Hepatocyte (in vitro differentiated cells): ENCODE results near the gene FITM1. TPM values are rescaled to one million over a fixed set of nuclear protein-coding genes. Genes with fewer than 3 reads are reported as not detected.

Source experiments
- DNase-seq: peaks from one replicate; pipeline ENCODE4 v3.0.0-alpha.2; 2016; ENCODE audit warnings: low spot score
- H2AFZ ChIP-seq: fragments of 200-600 bp; sonication (generic); 2 replicates; pipeline ENCODE4 v1.6.0; 2016; ENCODE audit warnings: antibody characterized with exemption, mild to moderate bottlenecking
- H3K27ac ChIP-seq: fragments of 200-600 bp; sonication (generic); 2 replicates; pipeline ENCODE4 v1.5.1; 2016; ENCODE audit warnings: mild to moderate bottlenecking
- H3K27me3 ChIP-seq: fragments of 200-600 bp; sonication (generic); 2 replicates; pipeline ENCODE4 v1.6.1; 2016
- H3K36me3 ChIP-seq: fragments of 200-600 bp; sonication (generic); replicated peaks from 2 replicates; pipeline ENCODE4 v1.5.1; 2016; ENCODE audit warnings: low read depth; ENCODE audit not compliant: insufficient read depth
- H3K4me1 ChIP-seq: fragments of 200-600 bp; sonication (generic); 2 replicates; pipeline ENCODE4 v1.5.1; 2016; ENCODE audit warnings: mild to moderate bottlenecking, moderate library complexity; ENCODE audit not compliant: insufficient read depth
- H3K4me2 ChIP-seq: fragments of 200-600 bp; sonication (generic); 2 replicates; pipeline ENCODE4 v1.6.0; 2016
- H3K4me3 ChIP-seq: fragments of 200-600 bp; sonication (generic); 2 replicates; pipeline ENCODE4 v1.5.1; 2016; ENCODE audit warnings: mild to moderate bottlenecking
- H3K79me2 ChIP-seq: fragments of 200-600 bp; sonication (generic); 2 replicates; pipeline ENCODE4 v1.6.0; 2017; ENCODE audit warnings: mild to moderate bottlenecking
- H3K9me2 ChIP-seq: fragments of 200-600 bp; sonication (generic); replicated peaks from 2 replicates; pipeline ENCODE4 v1.6.0; 2017; ENCODE audit warnings: mild to moderate bottlenecking; ENCODE audit not compliant: insufficient read depth
- H3K9me3 ChIP-seq: fragments of 200-600 bp; sonication (generic); 2 replicates; pipeline ENCODE4 v1.5.1; 2016; ENCODE audit warnings: low read depth, mild to moderate bottlenecking
- H4K20me1 ChIP-seq: fragments of 200-600 bp; sonication (generic); 2 replicates; pipeline ENCODE4 v1.6.0; 2016; ENCODE audit warnings: mild to moderate bottlenecking; ENCODE audit not compliant: insufficient read depth, poor library complexity, severe bottlenecking
- EZH2 ChIP-seq: fragments of 200-600 bp; sonication (generic); IDR thresholded peaks from 2 replicates; pipeline ENCODE4 v1.6.1; 2016; ENCODE audit warnings: antibody characterized with exemption, mild to moderate bottlenecking, borderline replicate concordance
- EZH2phosphoT487 ChIP-seq: fragments of 200-600 bp; sonication (generic); IDR thresholded peaks from one replicate; pipeline ENCODE4 v1.6.1; 2018; ENCODE audit warnings: antibody characterized with exemption, mild to moderate bottlenecking, low read depth, moderate library complexity; ENCODE audit not compliant: unreplicated experiment, severe bottlenecking
- WGBS: methylation state at CpG from one replicate; pipeline ENCODE4 v1.1.6; 2016; ENCODE audit warnings: low lambda C conversion rate; ENCODE audit errors: missing lambda C conversion rate; 5-methylcytosine and 5-hydroxymethylcytosine counted together
- polyA plus RNA-seq: library from polyadenylated mRNA; unstranded; fragments of >200 nt; fragmentation: Nextera tagmentation; extraction: Ambion mirVana; gene quantifications from 2 replicates; pipeline ENCODE4 v1.2.1, GENCODE V29; 2016
- total RNA-seq: library from RNA; depleted of rRNA; stranded (reverse); fragments of >200 nt; gene quantifications from 2 replicates; pipeline ENCODE4 v1.2.3, GENCODE V29; 2014
- TF ChIP-seq, protein P1 (sequence below): fragments of 200-600 bp; sonication (generic); IDR thresholded peaks from 2 replicates; pipeline ENCODE4 v1.5.1; 2016; ENCODE audit warnings: antibody characterized with exemption, mild to moderate bottlenecking; ENCODE audit not compliant: poor library complexity

The FITM1 gene
- total and polyA plus RNA-seq, 2 experiments from 2014 or later: 1.0 to 2.2 TPM

DNA sequence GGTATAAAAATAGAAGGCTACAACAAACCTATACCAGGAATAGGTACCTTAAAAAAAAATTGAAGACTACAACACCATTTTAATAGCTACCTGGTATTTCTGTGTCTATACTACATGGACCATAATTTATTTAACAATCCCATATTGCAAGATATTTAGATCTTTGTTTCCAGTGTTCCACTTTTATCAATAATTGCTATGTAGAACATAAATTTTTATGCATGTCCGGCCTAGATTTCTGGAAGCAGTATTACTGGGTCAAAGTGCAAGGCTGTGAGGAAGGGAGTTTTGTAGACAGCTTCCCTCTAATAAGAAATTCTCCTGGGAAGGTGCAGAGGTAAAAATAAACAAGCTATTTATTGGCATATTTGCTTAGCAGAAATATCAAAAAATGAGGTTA is 19.9 kb upstream of the FITM1 start:
- Histone ChIP-seq H4K20me1 (no peaks in the 10 kb centered on the region), H3K9me2 (no peaks in the 10 kb centered on the region), H3K4me1 (no peaks in the 10 kb centered on the region), H3K36me3 (no peaks in the 10 kb centered on the region), H3K27ac (no peak overlapping the region), H3K4me3 (no peak overlapping the region), H2AFZ (no peak overlapping the region), H3K27me3 (no peaks in the 10 kb centered on the region), H3K4me2 (no peak overlapping the region), H3K79me2 (peaks cover 3% of the 10 kb centered on the region), H3K9me3 (no peaks in the 10 kb centered on the region)
- no peak for DNase-seq
- 80% methylated on average over 1 of the region's 1 CpG for WGBS
- TF ChIP-seq EZH2phosphoT487 (no peak), EZH2 (no peak)
- TF ChIP-seq, protein P1, sequence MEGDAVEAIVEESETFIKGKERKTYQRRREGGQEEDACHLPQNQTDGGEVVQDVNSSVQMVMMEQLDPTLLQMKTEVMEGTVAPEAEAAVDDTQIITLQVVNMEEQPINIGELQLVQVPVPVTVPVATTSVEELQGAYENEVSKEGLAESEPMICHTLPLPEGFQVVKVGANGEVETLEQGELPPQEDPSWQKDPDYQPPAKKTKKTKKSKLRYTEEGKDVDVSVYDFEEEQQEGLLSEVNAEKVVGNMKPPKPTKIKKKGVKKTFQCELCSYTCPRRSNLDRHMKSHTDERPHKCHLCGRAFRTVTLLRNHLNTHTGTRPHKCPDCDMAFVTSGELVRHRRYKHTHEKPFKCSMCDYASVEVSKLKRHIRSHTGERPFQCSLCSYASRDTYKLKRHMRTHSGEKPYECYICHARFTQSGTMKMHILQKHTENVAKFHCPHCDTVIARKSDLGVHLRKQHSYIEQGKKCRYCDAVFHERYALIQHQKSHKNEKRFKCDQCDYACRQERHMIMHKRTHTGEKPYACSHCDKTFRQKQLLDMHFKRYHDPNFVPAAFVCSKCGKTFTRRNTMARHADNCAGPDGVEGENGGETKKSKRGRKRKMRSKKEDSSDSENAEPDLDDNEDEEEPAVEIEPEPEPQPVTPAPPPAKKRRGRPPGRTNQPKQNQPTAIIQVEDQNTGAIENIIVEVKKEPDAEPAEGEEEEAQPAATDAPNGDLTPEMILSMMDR: no peak

DNA sequence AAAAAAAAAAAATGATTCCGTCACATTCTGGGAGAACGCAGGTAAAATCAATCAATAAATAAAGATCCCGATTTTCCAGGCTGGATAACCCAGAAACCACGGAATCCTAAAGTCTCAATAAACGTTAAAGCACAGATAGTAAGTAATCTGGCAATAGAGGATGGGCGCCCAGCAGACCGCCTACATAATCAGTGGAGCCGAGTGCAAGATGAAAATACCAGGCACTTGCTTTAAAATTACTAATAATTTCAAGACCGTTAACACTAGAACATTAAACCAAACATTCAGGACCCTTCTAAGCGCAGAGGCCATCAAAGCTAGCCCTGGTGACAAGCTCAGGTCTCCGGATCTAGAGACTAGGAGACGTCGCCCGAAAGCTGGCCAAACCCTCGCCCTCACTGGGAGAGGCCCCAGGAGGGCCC is 17.1 kb upstream of the FITM1 start:
- TF ChIP-seq EZH2: no peak
- TF ChIP-seq, protein P1: no peak
- TF ChIP-seq EZH2phosphoT487: no peak
- Histone ChIP-seq H3K9me3 (no peaks in the 10 kb centered on the region), H3K4me3 (peak overlapping the region; percentile 44)

DNA sequence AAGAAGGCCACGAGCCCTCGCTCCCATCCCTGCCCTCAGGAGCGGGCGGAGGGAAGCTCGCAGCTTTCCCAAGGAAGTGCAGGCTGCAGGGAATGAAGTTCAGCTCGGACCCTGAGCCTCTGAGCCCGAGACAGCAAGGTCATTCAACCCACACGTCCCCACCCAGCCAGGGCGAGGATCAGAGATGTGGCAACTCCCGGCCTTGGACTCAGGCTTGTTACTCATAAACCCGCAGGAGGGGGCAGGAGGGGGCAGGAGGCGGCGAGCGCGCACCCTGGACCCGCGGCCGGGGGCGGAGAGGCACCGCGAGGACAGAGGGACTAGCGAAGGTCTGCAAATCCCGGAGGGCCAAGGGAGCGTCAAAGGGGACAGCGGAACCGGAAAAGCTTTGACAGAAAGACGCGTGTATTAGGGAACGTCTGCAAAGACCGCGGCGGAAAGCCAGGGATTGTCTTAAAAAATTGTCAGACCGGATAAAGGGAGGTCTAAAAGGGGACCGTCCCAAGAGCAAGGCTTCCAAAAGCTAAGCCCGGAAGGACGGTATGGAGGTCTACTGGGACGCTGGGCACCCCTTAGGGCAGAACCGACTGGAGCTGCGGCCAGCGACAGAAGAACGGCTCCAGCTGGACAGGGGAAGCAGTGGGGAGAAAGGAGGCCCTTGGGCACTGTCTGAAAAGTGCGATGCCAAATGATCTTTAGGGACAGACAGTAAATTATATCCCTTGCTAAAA is 16.5 kb upstream of the FITM1 start:
- Histone ChIP-seq H3K9me3 (no peaks in the 10 kb centered on the region), H3K4me1 (peaks cover 9% of the 10 kb centered on the region), H3K27ac (peak overlapping the region; percentile 98), H2AFZ (peak overlapping the region; percentile 63), H3K9me2 (no peaks in the 10 kb centered on the region), H4K20me1 (no peaks in the 10 kb centered on the region), H3K27me3 (no peaks in the 10 kb centered on the region), H3K79me2 (peaks cover 20% of the 10 kb centered on the region), H3K36me3 (no peaks in the 10 kb centered on the region), H3K4me2 (peak overlapping the region; percentile 77), H3K4me3 (peak overlapping the region; percentile 44)
- TF ChIP-seq EZH2: no peak
- TF ChIP-seq, protein P1: no peak
- TF ChIP-seq EZH2phosphoT487: no peak
- DNase-seq: peak; percentile 94
- under 1% methylated on average over 40 of the region's 42 CpGs for WGBS

More for the DNA sequence above, 17.1 kb upstream of the FITM1 start:
- 14% methylated on average over 15 of the region's 15 CpGs for WGBS
- peaks cover 20% of the 10 kb centered on the region for H3K79me2 ChIP-seq
- DNase-seq: no peak
- no peaks in the 10 kb centered on the region for H4K20me1 ChIP-seq
- H3K36me3 ChIP-seq: no peaks in the 10 kb centered on the region
- H3K9me2 ChIP-seq: no peaks in the 10 kb centered on the region
- H3K4me2 ChIP-seq: peak overlapping the region; percentile 77
- no peaks in the 10 kb centered on the region for H3K27me3 ChIP-seq
- H3K4me1 ChIP-seq: peaks cover 9% of the 10 kb centered on the region
- peak overlapping the region; percentile 63 for H2AFZ ChIP-seq
- H3K27ac ChIP-seq: peak overlapping the region; percentile 98
